ENCODE data around the gene SKAP2. TPM values are rescaled to one million over a fixed set of nuclear protein-coding genes. Genes with fewer than 3 reads are reported as not detected.

SKAP2 gene
- total and polyA plus RNA-seq, 10 of the 15 experiments (the other 5 are each of a cell fraction or from before 2014, with no cell fraction given): 10.9 to 40.6 (median 23.5) TPM

DNA sequence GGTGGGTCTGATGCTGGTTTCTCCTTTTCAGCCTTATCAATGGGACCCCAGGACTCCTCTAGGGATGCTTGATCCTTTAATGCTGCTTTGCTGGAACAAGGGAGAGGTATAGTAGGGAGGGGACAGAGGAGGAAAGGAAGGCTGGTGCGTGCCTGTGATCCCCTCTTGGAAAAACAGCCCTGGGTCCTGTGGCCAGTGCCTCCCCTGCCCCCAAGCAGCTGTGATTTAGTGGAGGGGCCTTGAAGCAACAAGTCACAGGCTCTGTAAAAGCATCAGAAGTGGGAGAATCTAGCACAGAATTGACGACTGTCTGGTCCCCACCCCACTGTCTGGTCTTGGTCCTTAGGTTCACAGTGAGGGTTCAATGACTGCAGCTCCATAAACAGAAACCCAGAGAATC is 237.7 kb downstream of the SKAP2 start:
- Histone ChIP-seq H3K36me3 (ENCODE audit: control insufficient read depth in 2 of 2, insufficient read depth in 2 of 2, low read length in 1 of 2) (no peaks in the 10 kb centered on the region), H3K9me3 (replicated peaks; ENCODE audit: control insufficient read depth, insufficient read depth, low read length) (no peaks in the 10 kb centered on the region), H3K79me2 (ENCODE audit: control insufficient read depth, insufficient read depth, low read length) (no peaks in the 10 kb centered on the region), H3K4me1 (ENCODE audit: control insufficient read depth, insufficient read depth, low read length) (no peaks in the 10 kb centered on the region), H3K27ac (ENCODE audit: control insufficient read depth, insufficient read depth) (no peak overlapping the region), H4K20me1 (ENCODE audit: control insufficient read depth, insufficient read depth) (no peaks in the 10 kb centered on the region), H3K27me3 (replicated peaks in 1 of 2; ENCODE audit: control insufficient read depth in 2 of 2, insufficient read depth in 2 of 2, low read length in 1 of 2) (no peaks in the 10 kb centered on the region), H2AFZ (ENCODE audit: control insufficient read depth, low read depth, low read length) (no peak overlapping the region), H3K9ac (ENCODE audit: control insufficient read depth, insufficient read depth, low read length) (no peak overlapping the region), H3K4me3 (no peak overlapping the region), H3K4me2 (ENCODE audit: control insufficient read depth, insufficient read depth) (no peak overlapping the region)
- TF ChIP-seq PAX5 (IDR thresholded peaks at IDR 0.05; ENCODE audit: borderline replicate concordance, low read depth, low read length) (no peak), LARP7 (IDR thresholded peaks at IDR 0.05) (no peak), FOS (IDR thresholded peaks at IDR 0.05; ENCODE audit: borderline replicate concordance, extremely low read depth, insufficient read length) (no peak), SUZ12 (IDR thresholded peaks at IDR 0.05; ENCODE audit: unreplicated experiment) (no peak), SUPT20H (IDR thresholded peaks at IDR 0.05; ENCODE audit: borderline replicate concordance, control insufficient read depth, low read depth, low read length) (no peak), RAD51 (IDR thresholded peaks at IDR 0.05) (no peak), CREM (IDR thresholded peaks at IDR 0.05; ENCODE audit: low read depth) (no peak), TARDBP (IDR thresholded peaks at IDR 0.05; ENCODE audit: borderline replicate concordance) (no peak), EGR1 (IDR thresholded peaks at IDR 0.05; ENCODE audit: borderline replicate concordance in 1 of 2, low read depth in 2 of 2, low read length in 2 of 2) (no peak), EED (IDR thresholded peaks at IDR 0.05; ENCODE audit: low read depth) (no peak), ESRRA (IDR thresholded peaks at IDR 0.05; ENCODE audit: low read length) (no peak), NBN (IDR thresholded peaks at IDR 0.05) (no peak), MXI1 (IDR thresholded peaks at IDR 0.05; ENCODE audit: low read depth, low read length) (no peak)
- TF ChIP-seq, protein P1, sequence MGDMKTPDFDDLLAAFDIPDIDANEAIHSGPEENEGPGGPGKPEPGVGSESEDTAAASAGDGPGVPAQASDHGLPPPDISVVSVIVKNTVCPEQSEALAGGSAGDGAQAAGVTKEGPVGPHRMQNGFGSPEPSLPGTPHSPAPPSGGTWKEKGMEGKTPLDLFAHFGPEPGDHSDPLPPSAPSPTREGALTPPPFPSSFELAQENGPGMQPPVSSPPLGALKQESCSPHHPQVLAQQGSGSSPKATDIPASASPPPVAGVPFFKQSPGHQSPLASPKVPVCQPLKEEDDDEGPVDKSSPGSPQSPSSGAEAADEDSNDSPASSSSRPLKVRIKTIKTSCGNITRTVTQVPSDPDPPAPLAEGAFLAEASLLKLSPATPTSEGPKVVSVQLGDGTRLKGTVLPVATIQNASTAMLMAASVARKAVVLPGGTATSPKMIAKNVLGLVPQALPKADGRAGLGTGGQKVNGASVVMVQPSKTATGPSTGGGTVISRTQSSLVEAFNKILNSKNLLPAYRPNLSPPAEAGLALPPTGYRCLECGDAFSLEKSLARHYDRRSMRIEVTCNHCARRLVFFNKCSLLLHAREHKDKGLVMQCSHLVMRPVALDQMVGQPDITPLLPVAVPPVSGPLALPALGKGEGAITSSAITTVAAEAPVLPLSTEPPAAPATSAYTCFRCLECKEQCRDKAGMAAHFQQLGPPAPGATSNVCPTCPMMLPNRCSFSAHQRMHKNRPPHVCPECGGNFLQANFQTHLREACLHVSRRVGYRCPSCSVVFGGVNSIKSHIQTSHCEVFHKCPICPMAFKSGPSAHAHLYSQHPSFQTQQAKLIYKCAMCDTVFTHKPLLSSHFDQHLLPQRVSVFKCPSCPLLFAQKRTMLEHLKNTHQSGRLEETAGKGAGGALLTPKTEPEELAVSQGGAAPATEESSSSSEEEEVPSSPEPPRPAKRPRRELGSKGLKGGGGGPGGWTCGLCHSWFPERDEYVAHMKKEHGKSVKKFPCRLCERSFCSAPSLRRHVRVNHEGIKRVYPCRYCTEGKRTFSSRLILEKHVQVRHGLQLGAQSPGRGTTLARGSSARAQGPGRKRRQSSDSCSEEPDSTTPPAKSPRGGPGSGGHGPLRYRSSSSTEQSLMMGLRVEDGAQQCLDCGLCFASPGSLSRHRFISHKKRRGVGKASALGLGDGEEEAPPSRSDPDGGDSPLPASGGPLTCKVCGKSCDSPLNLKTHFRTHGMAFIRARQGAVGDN (IDR thresholded peaks at IDR 0.05): no peak
- intact Hi-C loops (cut with micrococcal nuclease; ENCODE audit: unreplicated experiment) (no loop called here), in situ Hi-C loops (cut with MboI) (no loop called here)
- ATAC-seq: no peak
- SMC1A ChIA-PET (ENCODE audit: uncharacterized antibody, unreplicated experiment): no interaction called here
- POLR2A ChIA-PET: no interaction called here
- no TSS peak for BruUV-seq (replicated peaks)
- RAD21 ChIA-PET (ENCODE audit: unreplicated experiment): no interaction called here
- CTCF ChIA-PET: interaction anchor here (0.7 kb wide), 1 partner anchor 413 kb away, joined by 3 read pairs; no protein-coding TSS in a partner anchor
- WGBS (ENCODE audit: insufficient coverage, insufficient replicate concordance, low lambda C conversion rate, missing lambda C conversion rate): 16% methylated on average over 2 of the region's 2 CpGs
- DNase-seq (ENCODE audit: low read depth, low spot score): no peak
- no peak for FAIRE-seq

Data from GM12878 (cell line).